SK-N-SH (cell line): ENCODE measurements around the gene HECW1. TPM values are rescaled to one million over a fixed set of nuclear protein-coding genes. Genes with fewer than 3 reads are reported as not detected.

Source experiments
- CTCF ChIA-PET: fragments of 300-600, 350-600 bp; formaldehyde crosslinking; extraction: SDS; loops from one replicate; lab custom pipeline; 2021; lab: Yijun Ruan, JAX
- POLR2A ChIA-PET: fragments of 350-600 bp; sonication (Branson Sonifier 250); formaldehyde crosslinking; extraction: SDS; loops from one replicate; lab custom pipeline; 2020; ENCODE audit warnings: antibody characterized with exemption, inconsistent platforms; lab: Yijun Ruan, JAX
- DNase-seq: peaks from one replicate; pipeline ENCODE4 v3.0.0; 2012
- H2AFZ ChIP-seq: fragments of 200-600 bp; sonication (generic); 2 replicates; pipeline ENCODE4 v1.8.1; 2016; ENCODE audit warnings: antibody characterized with exemption, mild to moderate bottlenecking, low read depth
- H3F3A ChIP-seq: fragments of 200-600 bp; sonication (generic); replicated peaks from 2 replicates; pipeline ENCODE3; 2016; ENCODE audit warnings: antibody characterized with exemption, mild to moderate bottlenecking; ENCODE audit not compliant: insufficient read depth
- H3K27ac ChIP-seq, 2 experiments: fragments of 200-500 bp in 1 of 2; fragments of 200-600 bp in 1 of 2; sonication (Bioruptor generic) in 1 of 2; sonication (generic), shearing (Covaris generic) in 1 of 2; 2 replicates each; pipeline versions ENCODE4 v1.5.1 to v1.6.1; 2014 to 2016; ENCODE audit warnings: low read depth in 2 of 2, inconsistent platforms in 1 of 2, low read length in 1 of 2, mild to moderate bottlenecking in 1 of 2, mixed read lengths in 1 of 2
- H3K27me3 ChIP-seq: fragments of 200-600 bp; sonication (generic), shearing (Covaris generic); 2 replicates; pipeline ENCODE4 v1.6.1; 2016; ENCODE audit warnings: mixed run types; ENCODE audit not compliant: insufficient read depth
- H3K36me3 ChIP-seq, 2 experiments: fragments of 200-500 bp in 1 of 2; fragments of 200-600 bp in 1 of 2; sonication (Bioruptor generic) in 1 of 2; sonication (generic) in 1 of 2; replicated peaks in 1 of 2; 2 replicates each; pipeline versions ENCODE3 to v1.5.1; 2014 to 2016; ENCODE audit warnings: low read length in 1 of 2, mild to moderate bottlenecking in 1 of 2; ENCODE audit not compliant: insufficient read depth in 2 of 2, control insufficient read depth in 1 of 2
- H3K4me1 ChIP-seq, 2 experiments: fragments of 200-500 bp in 1 of 2; fragments of 200-600 bp in 1 of 2; sonication (Bioruptor generic) in 1 of 2; sonication (generic), shearing (Covaris generic) in 1 of 2; 2 replicates each; pipeline versions ENCODE4 v1.5.1 to v1.6.1; 2014 to 2016; ENCODE audit warnings: low read depth in 1 of 2, low read length in 1 of 2, mixed run types in 1 of 2; ENCODE audit not compliant: insufficient read depth in 2 of 2, control insufficient read depth in 1 of 2
- H3K4me2 ChIP-seq: fragments of 200-600 bp; sonication (generic), shearing (Covaris generic); 2 replicates; pipeline ENCODE4 v1.6.1; 2017; ENCODE audit warnings: mixed run types
- H3K4me3 ChIP-seq, 2 experiments: fragments of 200-500 bp in 1 of 2; fragments of 200-600 bp in 1 of 2; sonication (Bioruptor generic) in 1 of 2; sonication (generic), shearing (Covaris generic) in 1 of 2; 2 replicates each; pipeline versions ENCODE4 v1.5.1 to v1.8.1; 2014 to 2016; ENCODE audit warnings: low read depth in 2 of 2, inconsistent platforms in 1 of 2, low read length in 1 of 2, mild to moderate bottlenecking in 1 of 2, mixed read lengths in 1 of 2, moderate library complexity in 1 of 2
- H3K79me2 ChIP-seq: fragments of 200-600 bp; sonication (generic); 2 replicates; pipeline ENCODE4 v1.8.1; 2017; ENCODE audit warnings: mild to moderate bottlenecking; ENCODE audit not compliant: insufficient read depth
- H3K9ac ChIP-seq: fragments of 200-600 bp; sonication (generic); 2 replicates; pipeline ENCODE4 v1.6.1; 2017; ENCODE audit warnings: mixed run types
- H3K9me2 ChIP-seq: fragments of 200-600 bp; sonication (generic); 2 replicates; pipeline ENCODE4 v1.6.1; 2017; ENCODE audit warnings: mixed run types
- H3K9me3 ChIP-seq: fragments of 200-600 bp; sonication (generic); 2 replicates; pipeline ENCODE4 v1.6.1; 2017; ENCODE audit warnings: mixed run types, mild to moderate bottlenecking, moderate library complexity
- H4K20me1 ChIP-seq: fragments of 200-600 bp; sonication (generic); 2 replicates; pipeline ENCODE4 v1.6.1; 2017; ENCODE audit warnings: mild to moderate bottlenecking, mixed run types; ENCODE audit not compliant: insufficient read depth
- CHD2 ChIP-seq: fragments of 150-350 bp; IDR thresholded peaks from 2 replicates; pipeline ENCODE4 v1.6.1; 2018; ENCODE audit warnings: low read length; ENCODE audit not compliant: partially characterized antibody
- EP300 ChIP-seq, 2 experiments: IDR thresholded peaks; 2 replicates each; pipeline versions ENCODE4 v1.4.0 to v1.6.1; 2012; ENCODE audit warnings: borderline replicate concordance in 1 of 2, low read depth in 1 of 2, low read length in 1 of 2
- FOXJ3 ChIP-seq: sonication (generic); formaldehyde crosslinking; IDR thresholded peaks from 2 replicates; pipeline ENCODE4 v1.5.1; 2020; ENCODE audit warnings: mild to moderate bottlenecking, missing genetic modification reagents
- GATA2 ChIP-seq: sonication (generic); formaldehyde crosslinking; IDR thresholded peaks from 2 replicates; pipeline ENCODE4 v1.5.0; 2020; ENCODE audit warnings: mild to moderate bottlenecking, missing genetic modification reagents
- JUND ChIP-seq: IDR thresholded peaks from 2 replicates; pipeline ENCODE4 v1.4.0; 2012
- MEF2A ChIP-seq: IDR thresholded peaks from 2 replicates; pipeline ENCODE4 v1.4.0; 2012; ENCODE audit warnings: low read depth, borderline replicate concordance
- MXI1 ChIP-seq: IDR thresholded peaks from 2 replicates; pipeline ENCODE4 v1.6.1; 2012; ENCODE audit warnings: mild to moderate bottlenecking, low read depth, low read length, improper control_type of control experiment
- NFIC ChIP-seq: IDR thresholded peaks from 2 replicates; pipeline ENCODE4 v1.4.0; 2012; ENCODE audit warnings: borderline replicate concordance
- NRF1 ChIP-seq: IDR thresholded peaks from 2 replicates; pipeline ENCODE4 v1.6.1; 2012; ENCODE audit warnings: low read depth, mild to moderate bottlenecking, low read length
- PBX3 ChIP-seq: IDR thresholded peaks from 2 replicates; pipeline ENCODE4; 2012
- RFX5 ChIP-seq: IDR thresholded peaks from 2 replicates; pipeline ENCODE4 v1.6.1; 2012; ENCODE audit warnings: mild to moderate bottlenecking, improper control_type of control experiment, low read length
- SIN3A ChIP-seq: IDR thresholded peaks from 2 replicates; pipeline ENCODE4 v1.6.1; 2012; ENCODE audit warnings: low read depth, mild to moderate bottlenecking, low read length, moderate library complexity, borderline replicate concordance
- SMC3 ChIP-seq: IDR thresholded peaks from 2 replicates; pipeline ENCODE4 v1.6.1; 2012; ENCODE audit warnings: low read depth, low read length, improper control_type of control experiment
- TCF12 ChIP-seq: IDR thresholded peaks from 2 replicates; pipeline ENCODE4 v1.4.0; 2012
- YY1 ChIP-seq: IDR thresholded peaks from 2 replicates; pipeline ENCODE4 v1.4.0; 2012; ENCODE audit warnings: low read depth, mild to moderate bottlenecking
- WGBS: methylation state at CpG from one replicate; pipeline ENCODE4 v1.1.6; 2017; ENCODE audit warnings: low lambda C conversion rate; 5-methylcytosine and 5-hydroxymethylcytosine counted together
- polyA plus RNA-seq, 3 experiments: library from polyadenylated mRNA; depleted of rRNA; stranded (reverse); fragments of >200 nt; gene quantifications; 2 replicates each; pipeline ENCODE4 v1.2.3, GENCODE V29; 2012
- TF ChIP-seq, protein P1 (sequence below): IDR thresholded peaks from 2 replicates; pipeline ENCODE4 v1.4.0; 2012; ENCODE audit warnings: low read depth, borderline replicate concordance
- TF ChIP-seq, protein P2 (sequence below): fragments of 150-350 bp; IDR thresholded peaks from 2 replicates; pipeline ENCODE4 v1.6.1; 2016; ENCODE audit warnings: mild to moderate bottlenecking, low read depth, low read length
- TF ChIP-seq, protein P3 (sequence below): IDR thresholded peaks from 2 replicates; pipeline ENCODE4 v1.4.0; 2012; ENCODE audit warnings: low read depth
- TF ChIP-seq, protein P4 (sequence below): IDR thresholded peaks from 2 replicates; pipeline ENCODE4 v1.4.0; 2012; ENCODE audit warnings: low read depth, borderline replicate concordance

The HECW1 gene
- polyA plus RNA-seq, 1 of the 3 experiments (the other 2 are of a cell fraction): not detected

DNA sequence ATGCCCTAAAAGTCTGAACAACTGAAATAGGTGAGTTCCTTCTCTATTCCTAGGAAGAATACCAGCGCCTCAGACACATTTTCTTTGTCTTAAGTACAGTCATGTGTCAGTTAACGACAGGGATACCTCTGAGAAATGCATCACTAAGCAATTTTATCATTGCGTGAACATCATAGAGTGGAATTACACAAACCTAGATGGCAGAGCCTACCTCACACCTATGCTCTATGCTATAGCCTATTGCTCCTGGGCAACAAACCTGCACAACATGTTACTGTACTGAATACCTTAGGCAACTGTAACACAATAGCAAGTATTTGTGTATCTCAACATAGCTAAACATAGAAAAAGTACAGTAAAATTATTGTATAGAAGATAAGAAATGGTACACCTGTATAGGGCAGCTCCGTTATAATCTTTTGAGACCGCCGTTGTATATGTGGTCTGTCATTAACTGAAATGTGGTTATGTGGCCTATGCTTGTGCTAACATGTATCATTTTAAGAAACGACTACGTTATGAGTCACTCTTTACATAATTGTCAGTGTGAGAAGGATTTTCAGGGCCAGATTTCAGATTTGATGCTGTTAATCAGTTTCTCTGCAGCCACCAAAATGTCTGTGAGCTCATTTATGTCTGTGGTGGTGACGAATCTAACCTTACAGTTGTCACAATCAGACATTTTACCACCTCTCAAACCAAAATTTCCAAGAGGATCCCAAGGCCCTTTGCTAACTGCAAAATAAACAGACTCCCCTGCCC is 404.3 kb downstream of the HECW1 start:
- ChIA-PET POLR2A (no interaction called here), CTCF (interaction anchor here (0.7 to 3.2 kb wide), 4 partner anchors 9 to 149 kb away, joined by 3 to 17 read pairs (median 5); partner anchors contain the start of gene STK17A)
- H3K27me3 ChIP-seq: peaks cover 31% of the 10 kb centered on the region; the same call in 1 of the 2 replicates
- H3K4me3 ChIP-seq: no peak overlapping the region
- H3K4me2 ChIP-seq: no peak overlapping the region
- WGBS: 67% methylated on average over 9 of the region's 9 CpGs
- H3K4me1 ChIP-seq: peaks cover 0 to 3% of the 10 kb centered on the region in 2 experiments; a peak in 1 of 4 replicates
- no peak overlapping the region for H3K9ac ChIP-seq
- no peaks in the 10 kb centered on the region for H3K9me2 ChIP-seq
- TF ChIP-seq SIN3A (no peak), FOXJ3 (CRISPR knock-in tag) (no peak), CHD2 (no peak)
- TF ChIP-seq, protein P1, sequence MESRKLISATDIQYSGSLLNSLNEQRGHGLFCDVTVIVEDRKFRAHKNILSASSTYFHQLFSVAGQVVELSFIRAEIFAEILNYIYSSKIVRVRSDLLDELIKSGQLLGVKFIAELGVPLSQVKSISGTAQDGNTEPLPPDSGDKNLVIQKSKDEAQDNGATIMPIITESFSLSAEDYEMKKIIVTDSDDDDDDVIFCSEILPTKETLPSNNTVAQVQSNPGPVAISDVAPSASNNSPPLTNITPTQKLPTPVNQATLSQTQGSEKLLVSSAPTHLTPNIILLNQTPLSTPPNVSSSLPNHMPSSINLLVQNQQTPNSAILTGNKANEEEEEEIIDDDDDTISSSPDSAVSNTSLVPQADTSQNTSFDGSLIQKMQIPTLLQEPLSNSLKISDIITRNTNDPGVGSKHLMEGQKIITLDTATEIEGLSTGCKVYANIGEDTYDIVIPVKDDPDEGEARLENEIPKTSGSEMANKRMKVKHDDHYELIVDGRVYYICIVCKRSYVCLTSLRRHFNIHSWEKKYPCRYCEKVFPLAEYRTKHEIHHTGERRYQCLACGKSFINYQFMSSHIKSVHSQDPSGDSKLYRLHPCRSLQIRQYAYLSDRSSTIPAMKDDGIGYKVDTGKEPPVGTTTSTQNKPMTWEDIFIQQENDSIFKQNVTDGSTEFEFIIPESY: no peak
- no peaks in the 10 kb centered on the region for H3K9me3 ChIP-seq
- H3K27ac ChIP-seq: no peak overlapping the region
- no peaks in the 10 kb centered on the region for H3K36me3 ChIP-seq
- no peaks in the 10 kb centered on the region for H3F3A ChIP-seq
- no peak overlapping the region for H2AFZ ChIP-seq
- H4K20me1 ChIP-seq: no peaks in the 10 kb centered on the region
- no peak for DNase-seq
- no peaks in the 10 kb centered on the region for H3K79me2 ChIP-seq

- ChIA-PET POLR2A (no interaction called here), CTCF (interaction anchor here (0.9 to 3.2 kb wide), 4 partner anchors 10 to 65 kb away, joined by 3 to 17 read pairs (median 5); partner anchors contain the start of gene STK17A)
- Histone ChIP-seq H3K36me3 (no peaks in the 10 kb centered on the region), H3K79me2 (no peaks in the 10 kb centered on the region), H3K9me2 (no peaks in the 10 kb centered on the region), H3K9me3 (no peaks in the 10 kb centered on the region), H3K4me2 (no peak overlapping the region), H4K20me1 (no peaks in the 10 kb centered on the region), H2AFZ (no peak overlapping the region), H3K27ac (no peak overlapping the region), H3K27me3 (peaks cover 26% of the 10 kb centered on the region; the same call in 1 of the 2 replicates), H3K4me3 (no peak overlapping the region), H3K4me1 (peaks cover 0 to 5% of the 10 kb centered on the region in 2 experiments; a peak in 1 of 4 replicates), H3K9ac (no peak overlapping the region), H3F3A (no peaks in the 10 kb centered on the region)
- WGBS: 70% methylated on average over 2 of the region's 2 CpGs
- DNase-seq: no peak
- TF ChIP-seq SMC3: no peak
- TF ChIP-seq EP300 (IDR thresholded peaks at IDR 0.05; ENCODE audit: borderline replicate concordance in 1 of 2, low read depth in 1 of 2, low read length in 1 of 2): no peak
- TF ChIP-seq RFX5: no peak
- no peak for TF ChIP-seq NRF1
- TF ChIP-seq, protein P2, sequence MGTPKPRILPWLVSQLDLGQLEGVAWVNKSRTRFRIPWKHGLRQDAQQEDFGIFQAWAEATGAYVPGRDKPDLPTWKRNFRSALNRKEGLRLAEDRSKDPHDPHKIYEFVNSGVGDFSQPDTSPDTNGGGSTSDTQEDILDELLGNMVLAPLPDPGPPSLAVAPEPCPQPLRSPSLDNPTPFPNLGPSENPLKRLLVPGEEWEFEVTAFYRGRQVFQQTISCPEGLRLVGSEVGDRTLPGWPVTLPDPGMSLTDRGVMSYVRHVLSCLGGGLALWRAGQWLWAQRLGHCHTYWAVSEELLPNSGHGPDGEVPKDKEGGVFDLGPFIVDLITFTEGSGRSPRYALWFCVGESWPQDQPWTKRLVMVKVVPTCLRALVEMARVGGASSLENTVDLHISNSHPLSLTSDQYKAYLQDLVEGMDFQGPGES: no peak
- TF ChIP-seq GATA2: no peak
- TF ChIP-seq JUND: no peak
- TF ChIP-seq, protein P3, sequence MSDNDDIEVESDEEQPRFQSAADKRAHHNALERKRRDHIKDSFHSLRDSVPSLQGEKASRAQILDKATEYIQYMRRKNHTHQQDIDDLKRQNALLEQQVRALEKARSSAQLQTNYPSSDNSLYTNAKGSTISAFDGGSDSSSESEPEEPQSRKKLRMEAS: no peak
- no peak for TF ChIP-seq NFIC
- TF ChIP-seq, protein P4, sequence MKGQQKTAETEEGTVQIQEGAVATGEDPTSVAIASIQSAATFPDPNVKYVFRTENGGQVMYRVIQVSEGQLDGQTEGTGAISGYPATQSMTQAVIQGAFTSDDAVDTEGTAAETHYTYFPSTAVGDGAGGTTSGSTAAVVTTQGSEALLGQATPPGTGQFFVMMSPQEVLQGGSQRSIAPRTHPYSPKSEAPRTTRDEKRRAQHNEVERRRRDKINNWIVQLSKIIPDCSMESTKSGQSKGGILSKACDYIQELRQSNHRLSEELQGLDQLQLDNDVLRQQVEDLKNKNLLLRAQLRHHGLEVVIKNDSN: no peak
- TF ChIP-seq MXI1: no peak
- TF ChIP-seq PBX3: no peak
- TF ChIP-seq TCF12: no peak
- TF ChIP-seq MEF2A: no peak
- no peak for TF ChIP-seq YY1
Measured at GRCh38 chr7:43517464-43517863, 405.0 kb downstream of the HECW1 start.
